ENCODE results near the gene C10orf62.

DNA sequence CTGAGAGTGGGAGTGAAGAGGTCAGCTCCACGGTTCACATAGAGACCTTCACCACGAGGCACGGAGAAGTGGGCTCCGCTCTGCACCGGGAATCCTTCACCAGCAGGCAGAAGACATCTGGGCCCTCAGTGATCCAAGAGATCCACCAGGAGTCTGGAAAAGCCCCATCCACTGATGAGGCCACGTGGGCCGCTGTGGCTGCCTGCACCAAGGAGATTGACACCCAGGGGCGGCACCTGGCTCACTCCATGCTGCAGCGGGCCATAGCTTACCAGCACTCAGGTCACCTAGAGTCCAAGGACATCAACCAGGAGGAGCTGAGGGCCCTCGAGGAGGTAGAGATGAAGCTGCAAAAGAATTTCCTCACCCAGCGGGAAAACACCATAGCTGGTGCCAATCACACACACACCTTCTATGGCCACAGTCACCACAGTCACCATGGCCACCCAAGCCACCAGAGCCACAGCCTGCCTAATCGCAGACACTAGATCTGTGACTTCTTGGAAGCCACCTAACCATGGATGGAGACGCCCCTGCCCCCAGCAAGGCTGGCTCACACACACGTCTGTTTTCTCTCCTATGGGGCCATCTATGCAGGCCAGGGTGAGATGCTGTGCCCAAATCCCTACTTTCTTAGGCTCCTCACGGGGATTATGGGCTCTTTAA is 694 bp downstream of the C10orf62 start:
- TF ChIP-seq, protein P1, sequence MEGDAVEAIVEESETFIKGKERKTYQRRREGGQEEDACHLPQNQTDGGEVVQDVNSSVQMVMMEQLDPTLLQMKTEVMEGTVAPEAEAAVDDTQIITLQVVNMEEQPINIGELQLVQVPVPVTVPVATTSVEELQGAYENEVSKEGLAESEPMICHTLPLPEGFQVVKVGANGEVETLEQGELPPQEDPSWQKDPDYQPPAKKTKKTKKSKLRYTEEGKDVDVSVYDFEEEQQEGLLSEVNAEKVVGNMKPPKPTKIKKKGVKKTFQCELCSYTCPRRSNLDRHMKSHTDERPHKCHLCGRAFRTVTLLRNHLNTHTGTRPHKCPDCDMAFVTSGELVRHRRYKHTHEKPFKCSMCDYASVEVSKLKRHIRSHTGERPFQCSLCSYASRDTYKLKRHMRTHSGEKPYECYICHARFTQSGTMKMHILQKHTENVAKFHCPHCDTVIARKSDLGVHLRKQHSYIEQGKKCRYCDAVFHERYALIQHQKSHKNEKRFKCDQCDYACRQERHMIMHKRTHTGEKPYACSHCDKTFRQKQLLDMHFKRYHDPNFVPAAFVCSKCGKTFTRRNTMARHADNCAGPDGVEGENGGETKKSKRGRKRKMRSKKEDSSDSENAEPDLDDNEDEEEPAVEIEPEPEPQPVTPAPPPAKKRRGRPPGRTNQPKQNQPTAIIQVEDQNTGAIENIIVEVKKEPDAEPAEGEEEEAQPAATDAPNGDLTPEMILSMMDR (IDR thresholded peaks at IDR 0.05): no peak
- no peak for TF ChIP-seq POLR2AphosphoS5 (IDR thresholded peaks at IDR 0.05)
- no peak for TF ChIP-seq POLR2A (IDR thresholded peaks at IDR 0.05)
- no peak for TF ChIP-seq EP300 (IDR thresholded peaks at IDR 0.05)
